ENCODE results near the gene SF3B3. TPM values are rescaled to one million over a fixed set of nuclear protein-coding genes. Genes with fewer than 3 reads are reported as not detected.
A peak's percentile ranks its signal among the peaks of the same experiment; 100 is the strongest.
"Not testable (repeated sequence)": the region's sequence is repeated elsewhere in the genome, so short reads cannot be mapped to it uniquely, and the experiment has no call there.

Gene SF3B3
- total RNA-seq, 4 donors from 2014 or later = 74.2 to 142 (median 112) TPM

DNA sequence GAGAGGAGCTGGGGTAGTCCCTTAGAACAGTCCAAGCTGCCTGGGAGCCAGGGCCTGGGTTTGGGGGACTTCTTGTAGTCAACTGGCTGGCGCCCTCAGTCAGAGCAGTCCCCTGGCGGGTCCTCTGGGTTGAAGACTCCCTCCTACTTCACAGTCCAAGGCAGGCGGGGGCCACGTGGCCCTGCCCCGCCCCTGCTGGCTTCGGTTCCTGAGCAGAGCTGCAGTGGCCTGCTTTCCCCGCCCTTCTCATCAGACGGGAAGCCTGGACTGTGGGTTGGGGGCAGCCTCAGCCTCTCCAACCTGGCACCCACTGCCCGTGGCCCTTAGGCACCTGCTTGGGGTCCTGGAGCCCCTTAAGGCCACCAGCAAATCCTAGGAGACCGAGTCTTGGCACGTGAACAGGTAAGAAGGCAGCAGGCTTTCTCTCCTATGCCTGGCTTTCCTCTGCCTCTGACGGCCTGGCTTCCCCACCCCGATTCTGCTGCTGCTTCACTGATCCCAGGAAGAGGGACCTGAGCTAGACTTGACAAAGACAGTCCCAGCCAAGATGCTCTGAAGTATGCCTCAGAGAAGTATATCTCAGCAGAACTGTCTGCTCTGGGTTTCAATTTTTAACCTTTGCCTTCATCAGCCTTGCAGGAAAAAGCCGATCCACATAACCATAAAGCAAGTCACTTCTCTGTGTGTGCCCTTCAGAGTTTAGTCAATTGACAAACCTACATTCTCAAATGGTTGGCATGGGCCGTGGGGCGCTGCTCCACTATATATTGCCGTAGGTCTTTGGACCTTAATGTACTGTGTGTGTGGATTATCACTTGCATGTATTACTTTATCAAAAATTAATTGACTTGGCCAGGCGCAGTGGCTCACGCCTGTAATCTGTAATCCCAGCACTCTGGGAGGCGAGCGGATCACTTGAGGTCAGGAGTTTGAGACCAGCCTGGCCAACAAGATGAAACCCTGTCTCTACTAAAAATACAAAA lies 56.3 kb downstream of the SF3B3 start:
- H3K27me3 ChIP-seq = no peaks in the 10 kb centered on the region
- intact Hi-C loops (cut with DNase I) = loop anchor here (5.0 kb wide), 1 partner anchor 67 kb away; the partner anchor contains the start of gene IL34
- peak overlapping the region; percentile 46 to 68 (median 63) for H3K27ac ChIP-seq
- WGBS, 2 donors = 54 to 75% methylated on average over 10 to 15 of the region's 21 CpGs
- no peak overlapping the region for H3K4me3 ChIP-seq (replicated peaks in 1 of 3)
- H3K36me3 ChIP-seq = no peaks in the 10 kb centered on the region
- H3K9me3 ChIP-seq = no peaks in the 10 kb centered on the region
- TF ChIP-seq, protein P1, sequence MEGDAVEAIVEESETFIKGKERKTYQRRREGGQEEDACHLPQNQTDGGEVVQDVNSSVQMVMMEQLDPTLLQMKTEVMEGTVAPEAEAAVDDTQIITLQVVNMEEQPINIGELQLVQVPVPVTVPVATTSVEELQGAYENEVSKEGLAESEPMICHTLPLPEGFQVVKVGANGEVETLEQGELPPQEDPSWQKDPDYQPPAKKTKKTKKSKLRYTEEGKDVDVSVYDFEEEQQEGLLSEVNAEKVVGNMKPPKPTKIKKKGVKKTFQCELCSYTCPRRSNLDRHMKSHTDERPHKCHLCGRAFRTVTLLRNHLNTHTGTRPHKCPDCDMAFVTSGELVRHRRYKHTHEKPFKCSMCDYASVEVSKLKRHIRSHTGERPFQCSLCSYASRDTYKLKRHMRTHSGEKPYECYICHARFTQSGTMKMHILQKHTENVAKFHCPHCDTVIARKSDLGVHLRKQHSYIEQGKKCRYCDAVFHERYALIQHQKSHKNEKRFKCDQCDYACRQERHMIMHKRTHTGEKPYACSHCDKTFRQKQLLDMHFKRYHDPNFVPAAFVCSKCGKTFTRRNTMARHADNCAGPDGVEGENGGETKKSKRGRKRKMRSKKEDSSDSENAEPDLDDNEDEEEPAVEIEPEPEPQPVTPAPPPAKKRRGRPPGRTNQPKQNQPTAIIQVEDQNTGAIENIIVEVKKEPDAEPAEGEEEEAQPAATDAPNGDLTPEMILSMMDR (IDR thresholded peaks at IDR 0.05) = no peak
- TF ChIP-seq POLR2A (IDR thresholded peaks at IDR 0.05) = peak in 1 of 2 donors; percentile 8
- H3K4me1 ChIP-seq = peaks cover 0 to 19% of the 10 kb centered on the region in 2 donors
- peak; percentile 78 to 80 for DNase-seq

DNA sequence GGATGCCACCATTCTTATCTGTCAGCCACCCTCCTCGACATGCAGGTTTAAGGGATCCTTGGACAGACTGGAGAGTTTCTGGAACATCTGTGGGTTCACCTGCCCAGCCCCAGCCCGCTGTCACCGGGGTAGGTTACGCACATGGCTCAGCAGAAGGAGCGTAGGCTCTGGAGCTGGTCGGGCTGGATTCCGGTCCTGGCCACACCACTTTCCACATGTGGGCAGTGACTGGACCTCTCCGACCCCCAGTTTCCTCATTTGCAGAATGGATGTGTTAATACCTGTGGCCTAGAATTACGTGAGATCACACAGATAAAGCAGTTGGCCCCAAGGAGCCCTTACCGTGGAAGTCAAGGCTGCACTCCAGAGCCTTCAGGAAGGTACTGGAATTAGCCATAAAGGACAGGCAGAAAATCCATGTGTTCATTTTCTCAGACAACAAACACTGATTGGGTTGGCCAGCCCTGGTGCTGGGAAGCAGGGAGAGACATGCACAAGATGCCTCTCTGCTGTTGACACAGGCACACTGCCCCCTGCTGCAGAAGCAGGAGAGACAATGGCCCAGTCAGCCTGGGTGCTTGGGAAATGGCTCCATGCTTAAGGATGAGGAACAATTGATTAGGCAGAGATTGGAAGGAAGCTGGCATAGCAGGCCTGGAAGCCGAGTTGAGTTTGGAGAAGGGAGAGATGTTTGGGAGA lies 58.8 kb downstream of the SF3B3 start:
- H3K9me3 ChIP-seq = no peaks in the 10 kb centered on the region
- no peaks in the 10 kb centered on the region for H3K36me3 ChIP-seq
- intact Hi-C loops (cut with DNase I) = loop anchor here (5.0 kb wide), 1 partner anchor 65 kb away; the partner anchor contains the start of gene IL34
- no peak overlapping the region for H3K27ac ChIP-seq
- WGBS, 2 donors = 75 to 86% methylated on average over 8 to 10 of the region's 11 CpGs
- H3K4me3 ChIP-seq (replicated peaks in 1 of 3) = no peak overlapping the region
- no peaks in the 10 kb centered on the region for H3K27me3 ChIP-seq
- no peak for DNase-seq
- TF ChIP-seq, protein P1 (IDR thresholded peaks at IDR 0.05) = no peak
- TF ChIP-seq POLR2A (IDR thresholded peaks at IDR 0.05) = no peak
- H3K4me1 ChIP-seq = peaks cover 0 to 12% of the 10 kb centered on the region in 2 donors

DNA sequence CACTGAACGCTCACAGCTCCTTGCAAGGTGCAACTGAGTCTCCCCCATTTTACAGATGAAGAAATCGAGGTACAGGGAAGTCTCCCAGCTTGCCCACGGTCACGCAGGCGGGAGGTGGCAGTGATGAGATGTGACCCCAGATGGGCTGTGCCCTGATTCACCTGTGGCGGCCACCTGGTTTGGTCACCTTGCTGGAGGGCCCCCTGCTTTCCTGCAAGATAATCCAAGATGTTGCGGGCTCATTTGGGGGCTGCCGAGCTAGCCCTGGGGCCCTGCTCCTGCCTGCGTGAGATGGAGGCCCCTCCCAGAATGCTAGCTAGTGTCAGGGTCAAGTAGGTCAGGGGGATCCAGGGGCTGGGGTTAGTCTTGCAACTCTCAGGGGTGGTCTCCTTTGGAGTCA lies 63.1 kb downstream of the SF3B3 start:
- no peak for TF ChIP-seq POLR2A (IDR thresholded peaks at IDR 0.05)
- TF ChIP-seq, protein P1 (IDR thresholded peaks at IDR 0.05) = no peak
- H3K4me3 ChIP-seq (replicated peaks in 1 of 3) = no peak overlapping the region
- H3K36me3 ChIP-seq = no peaks in the 10 kb centered on the region
- 93 to 98% methylated on average over 8 to 9 of the region's 9 CpGs for WGBS, 2 donors
- no peak for DNase-seq
- no peak overlapping the region for H3K27ac ChIP-seq
- no peaks in the 10 kb centered on the region for H3K27me3 ChIP-seq
- intact Hi-C loops (cut with DNase I) = no loop called here
- H3K9me3 ChIP-seq = no peaks in the 10 kb centered on the region
- peaks cover 6 to 21% of the 10 kb centered on the region in 2 donors for H3K4me1 ChIP-seq

DNA sequence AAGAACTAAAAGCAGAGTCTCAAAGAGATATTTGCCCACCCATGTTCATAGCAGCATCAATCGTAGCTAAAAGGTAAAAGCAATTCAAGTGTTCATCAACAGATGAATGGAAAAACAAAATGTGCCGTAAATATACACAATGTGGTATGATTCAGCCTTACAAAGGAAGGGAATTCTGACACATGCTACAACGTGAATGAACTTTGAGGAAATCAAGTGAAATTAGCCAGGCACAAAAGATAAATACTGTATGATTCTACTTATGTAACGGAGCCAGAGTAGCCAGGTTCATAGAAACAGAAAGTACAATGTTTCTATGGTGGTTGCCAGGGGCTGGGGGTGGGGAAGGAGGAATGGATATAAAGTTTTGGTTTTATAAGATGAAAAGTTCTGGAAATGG lies 64.9 kb downstream of the SF3B3 start:
- no peaks in the 10 kb centered on the region for H3K27me3 ChIP-seq
- 72 to 73% methylated on average over 4 of the region's 4 CpGs for WGBS, 2 donors
- H3K4me1 ChIP-seq = peaks cover 13 to 31% of the 10 kb centered on the region in 2 donors
- TF ChIP-seq, protein P1 (IDR thresholded peaks at IDR 0.05) = no peak
- TF ChIP-seq POLR2A (IDR thresholded peaks at IDR 0.05) = no peak
- no peak for DNase-seq
- H3K4me3 ChIP-seq (replicated peaks in 1 of 3) = no peak overlapping the region
- no peak overlapping the region for H3K27ac ChIP-seq
- no peaks in the 10 kb centered on the region for H3K9me3 ChIP-seq
- intact Hi-C loops (cut with DNase I) = no loop called here
- H3K36me3 ChIP-seq = no peaks in the 10 kb centered on the region

DNA sequence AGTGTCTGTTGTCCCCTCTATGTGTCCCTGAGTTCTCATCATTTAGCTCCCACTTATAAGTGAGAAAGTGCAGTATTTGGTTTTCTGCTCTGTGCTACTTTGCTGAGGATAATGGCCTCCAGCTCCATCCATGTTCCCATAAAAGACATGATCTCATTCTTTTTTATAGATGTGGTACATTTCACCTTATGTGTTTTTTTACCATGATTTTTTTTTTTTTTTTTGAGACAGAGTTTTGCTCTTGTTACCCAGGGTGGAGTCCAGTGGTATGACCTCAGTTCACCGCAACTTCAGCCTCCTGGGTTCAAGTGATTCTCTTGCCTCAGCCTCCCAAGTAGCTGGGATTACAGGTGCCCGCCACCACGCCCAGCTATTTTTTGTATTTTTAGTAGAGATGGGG lies 65.8 kb downstream of the SF3B3 start:
- H3K36me3 ChIP-seq; intact Hi-C loops (cut with DNase I); H3K27me3 ChIP-seq; H3K9me3 ChIP-seq; DNase-seq; H3K4me3 ChIP-seq (replicated peaks in 1 of 3); H3K27ac ChIP-seq: not testable (repeated sequence)
- WGBS, 2 donors = 90 to 98% methylated on average over 3 of the region's 3 CpGs
- H3K4me1 ChIP-seq = peaks cover 13 to 35% of the 10 kb centered on the region in 2 donors

All from thyroid gland (tissue), 4 donors.